GM18526 (cell line): Measurements from ENCODE around the gene TENT4B.

Experiments
- POLR2A ChIP-seq: IDR thresholded peaks from 3 replicates; pipeline ENCODE4 v1.6.1; 2011; ENCODE audit not compliant: insufficient read length; ENCODE audit errors: extremely low read depth

The TENT4B gene

DNA sequence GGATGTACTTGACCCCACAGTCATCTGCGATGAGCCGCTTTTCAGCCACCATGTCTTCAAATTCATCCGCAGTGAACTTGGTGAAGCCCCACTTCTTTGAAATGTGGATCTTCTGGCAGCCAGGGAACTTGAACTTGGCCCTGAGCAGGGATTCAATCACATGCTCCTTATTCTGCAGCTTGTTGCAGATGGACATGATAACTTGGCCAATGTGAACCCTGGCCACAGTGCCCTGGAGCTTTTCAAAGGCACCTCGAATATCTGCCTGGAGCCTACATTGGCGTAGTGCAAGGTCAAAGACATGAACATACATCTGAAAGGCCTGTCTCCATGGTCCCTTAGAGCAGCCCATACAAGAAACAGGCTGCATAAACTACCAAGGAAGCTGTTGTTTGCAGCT is 1.8 kb upstream of the TENT4B start:
- no peak for TF ChIP-seq POLR2A

- TF ChIP-seq POLR2A, result no peak
Measured at GRCh38 chr16:50151756-50152155, 1.4 kb upstream of the TENT4B start.

DNA sequence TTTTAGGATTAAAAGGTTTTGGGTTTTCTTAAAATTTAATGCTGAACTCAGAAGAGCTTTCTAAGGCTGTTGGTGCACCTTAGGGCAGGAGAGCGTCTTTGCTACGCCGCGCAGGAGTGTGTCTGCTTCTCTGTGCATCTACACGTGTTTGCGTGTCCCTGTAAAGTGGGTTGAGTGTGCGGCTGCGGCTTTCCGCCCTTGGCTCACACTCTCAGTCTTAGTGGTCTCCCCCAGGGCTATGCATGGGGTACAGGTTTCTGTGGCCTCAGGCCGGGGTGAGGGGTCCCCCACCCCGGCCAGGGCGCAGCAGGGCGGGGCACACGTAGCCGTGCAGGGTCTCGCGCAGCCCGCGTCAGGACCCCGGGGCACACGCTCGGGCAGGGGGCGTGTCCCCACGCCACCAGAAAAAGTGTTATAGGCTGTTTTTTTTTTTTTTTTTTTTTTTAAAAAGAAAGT is 727 bp upstream of the TENT4B start:
- no peak for TF ChIP-seq POLR2A

DNA sequence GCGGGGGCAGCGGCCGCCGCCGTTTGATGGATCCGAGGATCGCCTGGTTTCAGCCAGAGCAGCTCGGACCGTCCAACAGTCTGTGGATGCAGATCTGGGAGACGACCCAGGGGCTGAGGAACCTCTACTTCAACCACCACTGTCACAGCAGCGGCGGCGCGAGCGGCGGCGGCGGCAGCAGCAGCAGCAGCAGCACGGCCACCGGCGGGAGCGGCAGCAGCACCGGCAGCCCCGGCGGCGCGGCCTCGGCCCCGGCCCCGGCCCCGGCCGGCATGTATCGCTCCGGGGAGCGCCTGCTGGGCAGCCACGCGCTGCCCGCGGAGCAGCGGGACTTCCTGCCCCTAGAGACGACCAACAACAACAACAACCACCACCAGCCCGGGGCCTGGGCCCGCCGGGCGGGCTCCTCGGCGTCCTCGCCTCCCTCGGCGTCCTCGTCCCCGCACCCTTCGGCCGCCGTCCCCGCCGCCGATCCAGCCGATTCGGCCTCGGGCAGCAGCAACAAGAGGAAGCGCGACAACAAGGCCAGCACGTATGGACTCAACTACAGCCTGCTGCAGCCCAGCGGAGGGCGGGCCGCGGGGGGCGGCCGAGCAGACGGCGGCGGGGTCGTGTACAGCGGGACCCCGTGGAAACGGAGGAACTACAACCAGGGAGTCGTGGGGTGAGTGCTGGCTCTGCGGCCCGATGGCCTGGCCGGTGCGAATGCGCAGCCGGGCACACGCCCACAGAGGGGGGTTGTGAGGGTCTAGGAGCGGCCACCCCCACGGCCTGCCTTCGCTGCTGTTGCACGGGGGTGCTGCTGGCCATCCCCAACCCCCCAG is 702 bp downstream of the TENT4B start:
- TF ChIP-seq POLR2A, result no peak

- no peak for TF ChIP-seq POLR2A
Measured at GRCh38 chr16:50154420-50154950, 1.4 kb downstream of the TENT4B start.

DNA sequence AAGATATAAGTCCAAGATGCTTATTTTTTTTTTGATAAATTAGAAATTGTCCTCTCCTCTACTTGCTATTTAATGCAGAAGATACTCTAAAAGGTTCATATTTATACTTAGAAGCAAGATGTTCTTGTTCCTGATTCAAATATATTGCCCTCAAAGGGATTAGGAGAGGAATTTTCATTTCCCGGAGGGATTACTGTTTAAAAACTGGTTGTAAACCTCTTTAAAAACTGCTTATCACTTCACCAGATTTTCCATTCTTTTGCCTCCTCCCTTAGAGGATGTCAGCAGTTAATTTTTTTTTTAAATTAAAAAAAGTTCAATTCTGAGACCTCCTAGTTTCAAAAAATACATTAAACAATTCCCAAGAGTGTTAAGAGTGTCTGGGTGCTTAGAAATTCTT is 2.8 kb downstream of the TENT4B start:
- no peak for TF ChIP-seq POLR2A

DNA sequence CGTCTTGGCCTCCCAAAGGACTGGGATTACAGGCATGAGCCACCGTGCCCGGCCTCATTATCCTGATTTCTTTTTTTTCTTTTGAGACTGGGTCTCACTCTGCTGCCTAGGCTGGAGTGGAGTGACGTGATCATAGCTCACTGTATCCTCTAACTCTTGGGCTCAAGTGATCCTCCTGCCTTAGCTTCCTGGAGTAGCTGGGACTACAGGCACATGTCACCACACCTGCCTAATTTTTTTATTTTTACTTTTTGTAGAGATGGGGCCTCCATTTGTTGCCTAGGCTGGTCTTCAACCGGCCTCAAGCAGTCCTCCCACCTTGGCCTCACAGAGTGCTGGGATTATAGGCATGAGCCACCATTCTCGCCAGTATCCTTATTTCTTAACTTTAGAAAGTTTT is 3.5 kb downstream of the TENT4B start:
- no peak for TF ChIP-seq POLR2A

DNA sequence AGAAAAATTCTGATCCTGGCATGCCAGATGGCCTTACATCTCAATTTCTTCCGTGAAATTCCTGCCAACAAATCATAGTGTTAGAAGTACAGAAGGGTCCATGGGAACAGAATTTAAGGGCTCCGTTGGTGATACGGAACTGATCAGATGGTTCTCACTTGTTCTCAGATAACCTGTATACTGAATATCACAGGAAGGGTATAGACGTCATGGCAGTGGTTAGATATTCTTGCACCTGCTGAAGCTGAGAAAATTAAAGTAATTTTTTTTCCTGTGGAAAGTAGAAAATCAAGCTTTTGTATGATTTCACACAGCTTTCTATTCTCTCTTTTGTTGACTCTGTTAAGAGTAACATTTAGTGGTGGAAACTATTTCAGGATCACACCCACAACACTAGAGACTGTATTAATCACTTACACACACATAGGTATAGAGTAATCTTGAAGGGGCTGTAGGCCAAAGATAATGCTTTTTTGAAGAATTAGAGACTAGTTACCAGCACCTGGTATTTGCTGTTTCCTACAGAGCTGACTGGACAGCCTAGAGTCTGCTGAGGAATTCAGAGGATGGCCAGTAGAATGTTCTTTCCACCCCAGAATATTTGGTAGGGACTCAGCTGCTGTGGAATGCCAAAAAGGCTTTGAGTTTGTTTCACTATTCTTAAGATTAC is 7.5 kb downstream of the TENT4B start:
- no peak for TF ChIP-seq POLR2A

- no peak for TF ChIP-seq POLR2A
Measured at GRCh38 chr16:50161950-50162349, 8.8 kb downstream of the TENT4B start.

DNA sequence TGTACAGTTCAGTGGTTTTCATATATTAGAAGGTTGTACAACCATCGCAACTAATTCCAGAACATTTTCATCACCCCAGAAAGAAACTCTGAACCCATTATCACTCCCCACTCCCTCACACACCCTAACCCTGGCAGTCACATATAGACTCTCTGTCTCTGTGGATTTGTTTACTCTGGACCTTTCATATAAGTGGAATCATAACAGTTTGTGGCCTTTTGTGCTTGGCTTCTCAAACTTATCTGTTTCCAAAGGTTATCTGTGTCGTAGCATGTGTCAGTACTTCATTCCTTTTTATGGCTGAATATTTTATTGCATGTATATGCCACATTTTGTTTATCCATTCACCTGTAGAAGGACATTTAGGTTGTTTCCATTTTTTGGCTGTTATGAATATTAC is 12.4 kb downstream of the TENT4B start:
- TF ChIP-seq POLR2A, result no peak

DNA sequence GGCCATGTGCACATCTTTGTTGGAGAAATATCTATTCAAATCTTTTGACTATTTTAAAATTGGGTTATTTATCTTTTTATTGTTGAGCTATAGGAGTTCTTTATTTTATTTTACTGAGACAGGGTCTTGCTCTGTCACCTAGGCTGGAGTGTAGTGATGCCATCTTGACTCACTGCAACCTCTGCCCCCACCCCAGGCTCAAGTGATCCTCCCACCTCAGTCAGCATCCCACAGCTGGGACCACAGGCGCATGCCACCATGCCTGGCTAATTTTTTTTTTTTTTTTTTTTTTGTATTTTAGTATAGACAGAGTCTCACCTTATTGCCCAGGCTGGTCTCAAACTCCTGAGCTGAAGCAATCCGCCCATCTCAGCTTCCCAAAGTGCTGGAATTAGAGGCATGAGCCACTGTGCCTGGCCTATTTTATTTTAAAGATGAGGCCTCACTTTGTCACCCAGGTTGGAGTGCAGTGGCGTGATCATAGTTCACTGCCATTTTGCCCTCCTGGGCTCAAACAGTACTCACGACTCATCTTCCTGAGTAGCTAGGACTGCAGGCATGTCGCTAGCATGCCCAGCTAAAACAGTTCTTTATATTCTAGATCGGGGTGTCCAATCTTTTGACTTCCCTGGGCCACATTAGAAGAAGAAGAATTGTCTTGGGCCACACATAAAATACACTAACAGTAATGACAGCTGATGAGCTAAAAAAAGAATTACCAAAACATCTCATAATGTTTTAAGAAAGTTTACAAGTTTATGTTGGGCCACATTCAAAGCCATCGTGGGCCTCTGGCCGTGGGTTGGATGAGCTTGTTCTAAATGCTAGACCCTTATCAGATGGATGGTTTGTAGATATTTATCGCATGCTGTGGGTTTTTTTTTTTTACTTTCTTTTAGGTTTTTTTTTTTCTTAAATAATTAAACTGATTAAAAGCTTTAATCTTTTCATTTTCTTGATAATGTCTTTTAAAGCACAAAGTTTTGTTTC is 13.7 kb downstream of the TENT4B start:
- TF ChIP-seq POLR2A, result no peak

DNA sequence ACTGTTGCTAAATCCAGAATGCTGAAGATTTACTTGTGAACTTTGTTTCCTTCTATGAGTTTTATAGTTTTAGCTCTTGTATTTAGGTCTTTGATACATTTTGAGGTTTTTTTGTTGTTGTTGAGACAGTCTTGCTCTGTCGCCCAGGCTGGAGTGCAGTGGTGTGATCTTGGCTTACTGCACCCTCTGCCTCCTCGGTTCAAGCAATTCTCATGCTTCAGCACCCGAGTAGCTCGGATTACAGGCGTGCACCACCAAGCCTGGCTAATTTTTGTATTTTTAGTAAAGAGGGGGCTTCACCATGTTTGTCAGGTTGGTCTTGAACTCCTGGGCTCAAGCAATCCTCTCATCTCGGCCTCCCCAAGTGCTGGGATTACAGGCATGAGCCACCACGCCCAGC is 14.4 kb downstream of the TENT4B start:
- no peak for TF ChIP-seq POLR2A

GRCh38 chr16:50169555-50170096 is 16.5 kb downstream of the TENT4B start:
- TF ChIP-seq POLR2A, result no peak

- TF ChIP-seq POLR2A, result no peak
Measured at GRCh38 chr16:50172195-50172922, 19.3 kb downstream of the TENT4B start.
